OCI-LY7 (cell line): ENCODE measurements around the gene KYAT1.

Source experiments
- EZH2phosphoT487 ChIP-seq: fragments of 200-600 bp; sonication (generic); IDR thresholded peaks from 2 replicates; pipeline ENCODE4 v1.6.1; 2018; ENCODE audit warnings: low read depth, borderline replicate concordance, mild to moderate bottlenecking, mixed run types, antibody characterized with exemption, low read length, moderate library complexity, mixed read lengths
- TF ChIP-seq, protein P1 (sequence below): fragments of 200-600 bp; sonication (generic); conservative IDR thresholded peaks from 2 replicates; pipeline ENCODE4 v1.5.1; 2014; ENCODE audit warnings: mild to moderate bottlenecking, antibody characterized with exemption, low read length, moderate library complexity, mixed read lengths

DNA sequence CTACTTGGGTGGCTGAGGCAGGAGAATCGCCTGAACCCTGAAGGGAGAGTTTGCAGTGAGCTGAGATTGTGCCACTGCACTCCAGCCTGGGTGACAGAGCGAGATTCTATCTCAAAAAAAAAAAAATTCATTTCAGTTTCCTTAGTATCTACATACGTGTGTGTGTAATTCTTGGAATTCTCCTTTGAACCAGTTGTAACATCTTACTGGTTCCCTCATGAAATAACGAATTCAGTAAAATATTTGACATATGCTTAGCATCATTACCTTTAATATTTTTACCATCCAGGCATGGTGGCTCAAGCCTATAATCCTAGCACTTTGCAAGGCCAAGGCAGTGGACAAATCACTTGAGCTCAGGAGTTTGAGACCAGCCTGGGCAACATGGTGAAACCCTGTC lies 47.8 kb upstream of the KYAT1 start:
- TF ChIP-seq, protein P1, sequence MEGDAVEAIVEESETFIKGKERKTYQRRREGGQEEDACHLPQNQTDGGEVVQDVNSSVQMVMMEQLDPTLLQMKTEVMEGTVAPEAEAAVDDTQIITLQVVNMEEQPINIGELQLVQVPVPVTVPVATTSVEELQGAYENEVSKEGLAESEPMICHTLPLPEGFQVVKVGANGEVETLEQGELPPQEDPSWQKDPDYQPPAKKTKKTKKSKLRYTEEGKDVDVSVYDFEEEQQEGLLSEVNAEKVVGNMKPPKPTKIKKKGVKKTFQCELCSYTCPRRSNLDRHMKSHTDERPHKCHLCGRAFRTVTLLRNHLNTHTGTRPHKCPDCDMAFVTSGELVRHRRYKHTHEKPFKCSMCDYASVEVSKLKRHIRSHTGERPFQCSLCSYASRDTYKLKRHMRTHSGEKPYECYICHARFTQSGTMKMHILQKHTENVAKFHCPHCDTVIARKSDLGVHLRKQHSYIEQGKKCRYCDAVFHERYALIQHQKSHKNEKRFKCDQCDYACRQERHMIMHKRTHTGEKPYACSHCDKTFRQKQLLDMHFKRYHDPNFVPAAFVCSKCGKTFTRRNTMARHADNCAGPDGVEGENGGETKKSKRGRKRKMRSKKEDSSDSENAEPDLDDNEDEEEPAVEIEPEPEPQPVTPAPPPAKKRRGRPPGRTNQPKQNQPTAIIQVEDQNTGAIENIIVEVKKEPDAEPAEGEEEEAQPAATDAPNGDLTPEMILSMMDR, result no peak
- TF ChIP-seq EZH2phosphoT487, result no peak
